IPS-11a (cell line): Measurements from ENCODE around the gene CCDC127.

Source experiments
- H3K4me3 ChIP-seq: one replicate; pipeline ENCODE4 v1.5.1; 2013; ENCODE audit warnings: low read depth, low read length, control low read depth

CCDC127 gene

DNA sequence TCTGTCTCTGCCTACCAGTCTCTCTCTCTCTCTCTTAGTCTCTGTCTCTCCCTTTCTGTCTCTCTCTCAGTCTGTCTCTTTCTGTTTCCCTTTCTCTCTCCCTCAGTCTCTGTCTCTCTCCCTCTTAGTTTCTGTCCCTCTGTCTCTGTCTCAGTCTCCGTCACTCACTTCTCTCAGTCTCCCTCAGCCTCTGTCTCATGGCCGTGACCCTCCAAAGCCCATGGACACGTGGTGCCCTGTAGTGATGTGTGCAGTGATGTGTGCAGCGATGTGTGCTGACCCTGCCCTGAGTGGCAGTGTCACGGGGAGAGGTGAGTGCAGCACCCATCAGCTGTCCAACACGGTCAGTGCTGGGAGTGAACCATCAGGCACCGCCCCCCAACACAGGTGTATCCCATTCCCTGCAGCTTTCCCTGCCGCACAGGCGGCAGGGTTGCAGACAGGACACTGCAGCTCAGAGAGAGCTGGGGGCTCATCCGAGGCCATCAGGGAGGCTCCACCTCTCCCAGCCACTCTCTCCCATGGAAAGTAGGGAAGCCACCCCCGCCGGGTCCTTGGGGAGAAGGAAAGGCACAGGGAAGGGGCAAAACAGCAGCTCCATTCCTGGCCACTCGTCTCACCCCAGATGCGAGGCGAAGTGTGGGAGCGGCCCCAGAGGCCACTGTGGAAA is 27.5 kb downstream of the CCDC127 start:
- H3K4me3 ChIP-seq: no peak overlapping the region

DNA sequence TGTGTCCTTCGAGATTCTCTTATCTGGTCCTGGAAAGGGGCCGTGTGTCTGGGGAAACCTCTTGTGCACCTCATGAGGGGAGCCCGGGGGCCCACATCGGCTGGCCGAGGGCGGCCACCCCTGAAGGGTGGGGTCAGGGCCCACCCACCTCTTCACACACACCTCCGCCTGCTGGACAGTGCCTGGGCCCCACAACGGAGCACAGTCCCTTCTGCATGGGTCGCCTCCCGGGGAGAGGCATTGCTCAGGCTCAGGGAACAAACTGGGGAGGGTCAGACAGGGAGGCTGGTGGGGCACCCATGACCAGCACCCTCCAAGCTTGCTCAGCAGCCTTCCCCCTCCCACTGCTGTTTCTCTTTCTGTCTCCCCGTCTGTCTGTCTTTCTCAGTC is 28.0 kb downstream of the CCDC127 start:
- no peak overlapping the region for H3K4me3 ChIP-seq

DNA sequence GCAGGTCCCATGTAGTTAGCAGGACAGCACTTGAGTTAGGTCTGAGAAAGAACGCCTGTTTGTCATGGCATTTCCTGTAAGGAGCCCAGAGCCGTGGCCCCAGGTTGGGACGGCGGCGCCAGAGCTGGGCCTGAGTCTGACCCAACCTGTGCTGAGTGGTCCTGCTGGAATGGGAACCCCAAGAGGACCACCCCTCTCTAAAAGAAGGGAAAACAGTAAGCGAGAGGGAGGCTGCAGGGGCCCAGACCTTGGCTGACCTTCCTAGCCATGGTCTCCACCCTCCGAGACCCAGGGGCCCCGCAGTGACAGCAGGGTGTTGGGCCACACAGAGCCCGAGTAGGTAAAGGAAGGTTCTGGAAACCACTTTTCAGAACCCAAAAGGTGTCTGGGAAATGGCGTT is 28.5 kb downstream of the CCDC127 start:
- H3K4me3 ChIP-seq: no peak overlapping the region

DNA sequence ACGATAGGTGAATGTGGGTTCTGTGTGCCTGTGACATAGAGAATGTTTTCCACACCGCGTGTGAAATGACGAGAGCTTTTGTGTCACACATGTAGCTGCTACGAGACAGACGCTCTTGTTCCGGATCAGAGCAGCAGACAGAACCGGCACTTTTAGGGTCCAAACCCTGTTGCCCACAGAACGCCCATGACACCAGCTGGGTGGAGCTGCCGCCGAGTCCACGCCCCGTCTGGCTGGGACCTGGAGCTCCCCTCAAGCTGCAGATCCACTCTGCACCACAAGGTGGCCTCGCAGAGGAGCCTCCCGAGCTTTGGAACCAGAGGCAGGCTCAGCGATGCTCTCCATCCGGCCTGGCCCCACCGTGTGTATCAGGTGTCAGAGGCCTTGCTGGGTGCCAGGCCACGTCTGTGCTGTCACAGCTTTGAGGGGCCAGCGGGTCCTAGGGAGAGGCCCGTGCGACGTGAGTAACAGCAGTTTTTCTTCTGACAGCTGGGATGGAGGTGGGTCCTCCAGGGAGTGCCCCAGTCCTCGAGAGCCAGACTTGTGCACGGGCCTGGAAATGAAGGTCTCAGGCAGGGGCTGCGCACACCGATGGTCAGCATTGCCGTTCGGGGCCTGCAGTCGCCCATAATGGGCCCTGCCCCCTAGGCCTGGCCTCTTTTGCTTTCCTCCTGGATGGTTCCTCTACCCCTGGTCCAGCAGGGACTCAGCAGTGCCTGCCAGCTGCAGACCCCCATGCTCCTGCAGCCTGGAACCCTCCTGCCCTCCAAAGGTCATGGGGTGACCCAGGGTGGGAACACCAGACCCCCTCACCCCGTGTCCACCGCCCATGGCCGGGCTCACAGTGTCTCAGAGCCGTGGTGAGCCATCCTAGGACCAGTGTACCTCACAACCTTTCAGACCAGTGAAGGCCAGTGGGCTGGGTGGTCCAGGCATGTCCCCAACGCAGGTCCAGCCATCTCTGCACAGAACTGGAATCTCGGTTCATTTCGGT is 29.2 kb downstream of the CCDC127 start:
- H3K4me3 ChIP-seq: no peak overlapping the region

- no peak overlapping the region for H3K4me3 ChIP-seq
Observed at GRCh38 chr5:187617-188451, 30.1 kb downstream of the CCDC127 start.

GRCh38 chr5:187042-187431 is 30.9 kb downstream of the CCDC127 start:
- no peak overlapping the region for H3K4me3 ChIP-seq

GRCh38 chr5:186091-187041 is 31.6 kb downstream of the CCDC127 start:
- H3K4me3 ChIP-seq: no peak overlapping the region

DNA sequence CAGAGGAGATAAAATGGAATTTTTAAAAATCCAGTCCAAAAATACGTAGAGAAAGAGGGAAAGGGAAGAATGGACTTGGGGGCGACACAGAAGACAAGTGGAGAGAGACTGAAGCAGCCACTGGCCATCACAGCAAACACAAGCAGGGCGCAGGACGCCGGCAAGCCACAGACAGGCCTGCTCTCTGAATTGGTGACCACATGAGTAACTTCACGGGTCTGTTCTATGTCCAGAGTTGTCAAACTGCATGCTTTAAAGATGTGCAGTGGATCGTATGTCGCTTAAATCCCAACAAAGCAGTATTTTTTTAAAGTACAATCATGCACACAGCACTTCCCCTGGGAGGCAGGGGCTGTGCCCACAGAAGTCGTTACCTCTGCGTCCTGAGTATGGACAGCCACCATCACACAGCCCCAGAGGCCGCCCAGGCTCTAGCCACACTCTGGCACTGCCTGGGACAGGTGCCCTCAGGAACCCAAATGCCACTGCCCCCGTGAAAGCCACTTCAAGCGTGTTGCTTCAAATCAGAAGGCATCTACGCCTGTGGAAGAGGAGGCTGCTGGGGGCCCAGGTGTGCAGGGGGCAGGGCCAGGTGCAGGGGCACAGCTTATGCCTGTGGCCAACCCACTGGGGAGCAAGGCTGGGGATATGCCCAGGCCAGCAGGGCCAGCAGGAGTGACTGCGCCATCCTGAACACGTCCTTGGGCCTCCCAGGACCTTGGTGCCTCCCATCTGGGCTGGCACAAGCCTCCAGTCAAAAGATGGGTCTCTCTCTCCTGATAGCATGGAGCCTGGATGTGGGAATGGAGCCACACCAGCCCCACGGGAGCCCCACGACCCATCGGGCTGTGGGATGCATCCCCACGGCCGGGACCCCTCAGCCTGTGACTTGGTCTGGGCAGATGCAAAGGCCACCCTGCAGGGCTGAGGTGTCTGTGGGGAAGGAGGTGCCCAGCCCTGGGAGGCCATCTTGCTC is 32.6 kb downstream of the CCDC127 start:
- no peak overlapping the region for H3K4me3 ChIP-seq

DNA sequence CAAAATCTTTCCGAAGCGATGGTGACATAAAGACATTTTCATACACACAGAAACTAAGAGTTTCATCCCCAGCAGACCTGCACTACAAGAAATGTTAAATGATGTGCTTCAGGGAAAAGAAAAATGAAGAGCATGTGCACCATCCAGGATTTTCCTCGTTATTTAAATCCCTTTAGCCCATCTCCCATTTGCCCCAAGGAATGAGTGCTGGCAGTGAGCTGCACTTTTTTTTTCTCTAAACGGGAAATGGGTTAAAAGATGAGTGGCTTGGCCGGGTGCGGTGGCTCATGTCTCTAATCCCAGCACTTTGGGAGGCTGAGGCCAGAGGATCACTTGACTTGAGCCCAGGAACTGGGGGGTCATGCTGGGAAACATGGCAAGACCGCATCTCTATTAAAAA is 33.5 kb downstream of the CCDC127 start:
- no peak overlapping the region for H3K4me3 ChIP-seq

- no peak overlapping the region for H3K4me3 ChIP-seq
Observed at GRCh38 chr5:182126-182525, 35.8 kb downstream of the CCDC127 start.

- H3K4me3 ChIP-seq: no peak overlapping the region
Observed at GRCh38 chr5:181566-181965, 36.4 kb downstream of the CCDC127 start.

- no peak overlapping the region for H3K4me3 ChIP-seq
Observed at GRCh38 chr5:181160-181559, 36.8 kb downstream of the CCDC127 start.

GRCh38 chr5:180286-180918 is 37.6 kb downstream of the CCDC127 start:
- no peak overlapping the region for H3K4me3 ChIP-seq

GRCh38 chr5:179401-179800 is 38.6 kb downstream of the CCDC127 start:
- H3K4me3 ChIP-seq: no peak overlapping the region

- H3K4me3 ChIP-seq: no peak overlapping the region
Observed at GRCh38 chr5:178110-178509, 39.8 kb downstream of the CCDC127 start.

- H3K4me3 ChIP-seq: no peak overlapping the region
Observed at GRCh38 chr5:176296-176823, 41.6 kb downstream of the CCDC127 start.

DNA sequence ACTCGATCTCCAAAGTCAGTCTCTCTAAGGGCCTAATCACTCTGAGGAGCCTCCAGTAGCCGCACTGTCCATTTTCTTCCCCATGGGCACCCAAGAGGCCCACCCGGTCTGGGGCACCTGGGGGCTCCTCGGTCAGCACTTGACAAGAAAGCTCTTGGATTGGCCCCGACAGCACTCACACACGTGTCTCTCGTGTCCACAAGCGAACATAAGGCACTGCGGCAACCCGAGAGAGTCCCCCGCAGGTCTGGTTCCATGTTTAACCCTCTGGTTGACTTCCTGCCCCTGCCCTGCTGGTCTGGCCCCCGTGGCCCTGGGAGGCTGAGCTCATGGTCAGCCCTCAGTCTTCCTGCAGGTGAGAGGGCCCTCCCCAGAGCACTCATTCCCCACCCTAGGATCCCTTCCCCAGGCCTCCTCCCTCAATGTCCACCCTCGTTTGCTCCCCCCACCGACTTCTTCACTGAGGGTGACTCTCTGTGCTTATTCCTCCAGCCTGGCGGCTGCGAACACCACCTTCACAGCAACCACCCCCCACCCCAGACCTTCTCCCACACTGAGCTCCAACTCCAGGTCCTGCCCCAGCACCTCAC is 43.0 kb downstream of the CCDC127 start:
- no peak overlapping the region for H3K4me3 ChIP-seq

DNA sequence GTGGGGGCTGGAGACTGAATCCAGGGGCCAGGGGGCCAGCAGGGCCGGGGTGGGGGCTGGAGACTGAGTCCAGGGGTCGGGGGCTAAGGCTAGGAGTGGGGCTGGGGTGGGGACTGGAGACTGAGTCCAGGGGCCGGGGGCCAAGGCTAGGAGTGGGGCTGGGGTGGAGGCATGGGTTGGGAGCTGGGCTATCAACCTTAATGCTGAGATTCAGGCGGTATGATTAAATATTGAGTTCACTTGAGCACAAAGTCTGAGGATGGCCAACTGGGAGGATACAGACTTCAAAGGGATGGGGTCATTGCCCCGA is 43.7 kb downstream of the CCDC127 start:
- H3K4me3 ChIP-seq: no peak overlapping the region
